Stimulated activated CD4-positive, alpha-beta T cell treated with anti-CD3 and anti-CD28 coated beads, Interleukin-1b, Interleukin-23, amount 100 ng/mL, for 48 hours (primary cell): Measurements from ENCODE around the gene PKMYT1.

Source experiments
- DNase-seq: peaks from one replicate; pipeline ENCODE4 v3.0.0-alpha.2; 2020

The PKMYT1 gene

GRCh38 chr16:2971985-2972784, 8.1 kb downstream of the PKMYT1 start:
- DNase-seq: no peak

GRCh38 chr16:2971134-2971984, 8.9 kb downstream of the PKMYT1 start:
- DNase-seq: no peak

GRCh38 chr16:2970563-2970962, 9.7 kb downstream of the PKMYT1 start:
- DNase-seq: no peak

GRCh38 chr16:2969545-2970521, 10.4 kb downstream of the PKMYT1 start:
- DNase-seq: peak; percentile 86

- DNase-seq: peak; percentile 82
Observed at GRCh38 chr16:2968738-2969544, 11.3 kb downstream of the PKMYT1 start, which contains the start of gene PAQR4. PAQR4 (plus strand) TSS chr16:2969348; CDS start chr16:2969675, 327 bp downstream.

- DNase-seq: no peak
Observed at GRCh38 chr16:2968368-2968737, 11.9 kb downstream of the PKMYT1 start.

- no peak for DNase-seq
Observed at GRCh38 chr16:2967721-2968161, 12.5 kb downstream of the PKMYT1 start.

GRCh38 chr16:2967211-2967631, 13.0 kb downstream of the PKMYT1 start:
- no peak for DNase-seq

- no peak for DNase-seq
Observed at GRCh38 chr16:2966808-2967191, 13.4 kb downstream of the PKMYT1 start.

- no peak for DNase-seq
Observed at GRCh38 chr16:2966043-2966807, 14.0 kb downstream of the PKMYT1 start.

GRCh38 chr16:2964475-2965336, 15.5 kb downstream of the PKMYT1 start:
- DNase-seq: peak; percentile 72

- DNase-seq: no peak
Observed at GRCh38 chr16:2963723-2964474, 16.3 kb downstream of the PKMYT1 start, which contains the start of gene KREMEN2. KREMEN2 (plus strand) TSS chr16:2964275; CDS start chr16:2964521, 246 bp downstream.

- DNase-seq: no peak
Observed at GRCh38 chr16:2963074-2963722, 17.0 kb downstream of the PKMYT1 start.

GRCh38 chr16:2962334-2963073, 17.7 kb downstream of the PKMYT1 start:
- DNase-seq: no peak

- DNase-seq: no peak
Observed at GRCh38 chr16:2960183-2961010, 19.8 kb downstream of the PKMYT1 start.

GRCh38 chr16:2959206-2959605, 21.0 kb downstream of the PKMYT1 start:
- DNase-seq: no peak

- DNase-seq: no peak
Observed at GRCh38 chr16:2956579-2956956, 23.7 kb downstream of the PKMYT1 start.
